Neural cell (in vitro differentiated cells): ENCODE measurements around the gene ROBO1. TPM values are rescaled to one million over a fixed set of nuclear protein-coding genes. Genes with fewer than 3 reads are reported as not detected.

Source experiments
- H2AFZ ChIP-seq: fragments of 200-600, 300-800 bp; sonication (generic), shearing (Covaris generic); 2 replicates; pipeline ENCODE4 v1.6.0; 2014; ENCODE audit warnings: low read depth, mild to moderate bottlenecking, antibody characterized with exemption, low read length, moderate library complexity
- H3F3A ChIP-seq: fragments of 200-600 bp; shearing (Covaris generic); 2 replicates; pipeline ENCODE4 v1.6.1; 2016; ENCODE audit warnings: mild to moderate bottlenecking, moderate library complexity, mixed read lengths, antibody characterized with exemption, low read length; ENCODE audit not compliant: insufficient read depth, poor library complexity, severe bottlenecking
- H3K27ac ChIP-seq: fragments of 200-600, 300-800 bp; sonication (generic), shearing (Covaris generic); 2 replicates; pipeline ENCODE4 v1.5.1; 2014; ENCODE audit warnings: mild to moderate bottlenecking, low read length, moderate library complexity
- H3K27me3 ChIP-seq: fragments of 300-800, 200-600 bp; sonication (generic), shearing (Covaris generic); 2 replicates; pipeline ENCODE4 v1.6.0; 2014; ENCODE audit warnings: mild to moderate bottlenecking, low read depth, low read length, moderate library complexity; ENCODE audit not compliant: insufficient read depth
- H3K36me3 ChIP-seq: fragments of 300-800, 200-600 bp; sonication (generic), shearing (Covaris generic); 2 replicates; pipeline ENCODE4 v1.5.1; 2014; ENCODE audit warnings: mild to moderate bottlenecking, antibody characterized with exemption, low read length, moderate library complexity; ENCODE audit not compliant: insufficient read depth
- H3K4me2 ChIP-seq: fragments of 300-800, 200-600 bp; sonication (generic), shearing (Covaris generic); 2 replicates; pipeline ENCODE4 v1.6.0; 2014; ENCODE audit warnings: mild to moderate bottlenecking, low read length
- H3K4me3 ChIP-seq: fragments of 300-800, 200-600 bp; sonication (generic), shearing (Covaris generic); 2 replicates; pipeline ENCODE4 v1.5.1; 2014; ENCODE audit warnings: mild to moderate bottlenecking, low read length, moderate library complexity
- H3K79me2 ChIP-seq: fragments of 200-600 bp; shearing (Covaris generic); replicated peaks from 2 replicates; pipeline ENCODE4 v1.6.0; 2014; ENCODE audit warnings: mild to moderate bottlenecking, low read length, moderate library complexity; ENCODE audit not compliant: insufficient read depth
- H3K9ac ChIP-seq: fragments of 300-800, 200-600 bp; sonication (generic), shearing (Covaris generic); 2 replicates; pipeline ENCODE4 v1.6.1; 2016; ENCODE audit warnings: mild to moderate bottlenecking, low read length, mixed read lengths
- H3K9me2 ChIP-seq: fragments of 200-600 bp; shearing (Covaris generic); 2 replicates; pipeline ENCODE4 v1.6.1; 2016; ENCODE audit warnings: mild to moderate bottlenecking, low read length, mixed read lengths; ENCODE audit not compliant: insufficient read depth
- H3K9me3 ChIP-seq: fragments of 200-600, 300-800 bp; sonication (generic), shearing (Covaris generic); 2 replicates; pipeline ENCODE4 v1.6.1; 2016; ENCODE audit warnings: mild to moderate bottlenecking, mixed run types, low read length, moderate library complexity, mixed read lengths
- H4K20me1 ChIP-seq: fragments of 200-600 bp; shearing (Covaris generic); 2 replicates; pipeline ENCODE4 v1.6.1; 2016; ENCODE audit warnings: mild to moderate bottlenecking, mixed run types; ENCODE audit not compliant: insufficient read depth
- CTCF ChIP-seq: fragments of 450-650 bp; IDR thresholded peaks from 2 replicates; pipeline ENCODE4 v1.5.1; 2014; ENCODE audit warnings: antibody characterized with exemption, mild to moderate bottlenecking, moderate library complexity; ENCODE audit not compliant: poor library complexity, severe bottlenecking
- EP300 ChIP-seq: fragments of 450-650 bp; conservative IDR thresholded peaks from 2 replicates; pipeline ENCODE4 v1.6.1; 2014; ENCODE audit warnings: antibody characterized with exemption, mild to moderate bottlenecking, moderate library complexity; ENCODE audit not compliant: poor library complexity, severe bottlenecking
- EZH2 ChIP-seq: fragments of 200-600, 300-800 bp; shearing (Covaris generic), sonication (generic); IDR thresholded peaks from 2 replicates; pipeline ENCODE4 v1.6.1; 2014; ENCODE audit warnings: antibody characterized with exemption, low read length, borderline replicate concordance, mild to moderate bottlenecking; ENCODE audit not compliant: insufficient read depth, poor library complexity, severe bottlenecking
- MXI1 ChIP-seq: fragments of 450-650 bp; conservative IDR thresholded peaks from 2 replicates; pipeline ENCODE4 v1.6.1; 2014; ENCODE audit warnings: antibody characterized with exemption, mild to moderate bottlenecking; ENCODE audit not compliant: poor library complexity, severe bottlenecking
- POLR2AphosphoS5 ChIP-seq: IDR thresholded peaks from 2 replicates; pipeline ENCODE4 v1.6.1; 2012
- RAD21 ChIP-seq: fragments of 450-650 bp; conservative IDR thresholded peaks from 2 replicates; pipeline ENCODE4 v1.6.1; 2014; ENCODE audit warnings: antibody characterized with exemption, mild to moderate bottlenecking, moderate library complexity
- SMC3 ChIP-seq: fragments of 450-650 bp; conservative IDR thresholded peaks from 2 replicates; pipeline ENCODE4 v1.6.1; 2014; ENCODE audit warnings: antibody characterized with exemption, mild to moderate bottlenecking, moderate library complexity; ENCODE audit not compliant: poor library complexity
- TAF1 ChIP-seq: IDR thresholded peaks from 2 replicates; pipeline ENCODE4 v1.6.1; 2012; ENCODE audit warnings: low read depth
- polyA plus RNA-seq: library from polyadenylated mRNA; depleted of rRNA; stranded (reverse); fragments of >200 nt; gene quantifications from 2 replicates; pipeline ENCODE4 v1.2.3, GENCODE V29; 2014
- TF ChIP-seq, protein P1 (sequence below): IDR thresholded peaks from 2 replicates; pipeline ENCODE4 v1.6.1; 2012; ENCODE audit warnings: borderline replicate concordance

The ROBO1 gene
- polyA plus RNA-seq, 1 donor from 2014 or later, result 183 TPM

DNA sequence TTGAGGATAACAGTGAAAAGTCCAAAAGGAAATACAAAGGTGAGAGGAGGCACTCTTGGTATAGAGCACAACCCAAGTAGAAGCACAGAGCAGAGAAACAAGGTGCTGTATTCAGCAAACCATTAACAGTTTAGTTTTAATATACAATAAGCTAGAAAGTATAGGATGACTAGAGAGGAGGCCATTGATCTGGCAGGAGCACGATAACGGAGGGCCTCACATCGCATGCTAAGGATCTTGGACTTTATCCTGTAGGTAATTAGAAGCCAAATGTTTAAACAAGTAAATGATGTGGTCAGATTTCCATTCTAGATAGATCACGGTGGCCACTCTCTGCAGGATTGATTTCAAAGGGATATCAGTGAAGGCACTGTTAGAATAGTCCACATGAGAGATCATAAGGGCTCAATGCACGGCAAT, 935.0 kb downstream of the ROBO1 start:
- H3K36me3 ChIP-seq, result no peaks in the 10 kb centered on the region
- no peak overlapping the region for H2AFZ ChIP-seq
- TF ChIP-seq EZH2 (no peak), RAD21 (no peak), SMC3 (no peak), EP300 (no peak), CTCF (no peak), MXI1 (no peak), POLR2AphosphoS5 (no peak), TAF1 (no peak)
- TF ChIP-seq, protein P1, sequence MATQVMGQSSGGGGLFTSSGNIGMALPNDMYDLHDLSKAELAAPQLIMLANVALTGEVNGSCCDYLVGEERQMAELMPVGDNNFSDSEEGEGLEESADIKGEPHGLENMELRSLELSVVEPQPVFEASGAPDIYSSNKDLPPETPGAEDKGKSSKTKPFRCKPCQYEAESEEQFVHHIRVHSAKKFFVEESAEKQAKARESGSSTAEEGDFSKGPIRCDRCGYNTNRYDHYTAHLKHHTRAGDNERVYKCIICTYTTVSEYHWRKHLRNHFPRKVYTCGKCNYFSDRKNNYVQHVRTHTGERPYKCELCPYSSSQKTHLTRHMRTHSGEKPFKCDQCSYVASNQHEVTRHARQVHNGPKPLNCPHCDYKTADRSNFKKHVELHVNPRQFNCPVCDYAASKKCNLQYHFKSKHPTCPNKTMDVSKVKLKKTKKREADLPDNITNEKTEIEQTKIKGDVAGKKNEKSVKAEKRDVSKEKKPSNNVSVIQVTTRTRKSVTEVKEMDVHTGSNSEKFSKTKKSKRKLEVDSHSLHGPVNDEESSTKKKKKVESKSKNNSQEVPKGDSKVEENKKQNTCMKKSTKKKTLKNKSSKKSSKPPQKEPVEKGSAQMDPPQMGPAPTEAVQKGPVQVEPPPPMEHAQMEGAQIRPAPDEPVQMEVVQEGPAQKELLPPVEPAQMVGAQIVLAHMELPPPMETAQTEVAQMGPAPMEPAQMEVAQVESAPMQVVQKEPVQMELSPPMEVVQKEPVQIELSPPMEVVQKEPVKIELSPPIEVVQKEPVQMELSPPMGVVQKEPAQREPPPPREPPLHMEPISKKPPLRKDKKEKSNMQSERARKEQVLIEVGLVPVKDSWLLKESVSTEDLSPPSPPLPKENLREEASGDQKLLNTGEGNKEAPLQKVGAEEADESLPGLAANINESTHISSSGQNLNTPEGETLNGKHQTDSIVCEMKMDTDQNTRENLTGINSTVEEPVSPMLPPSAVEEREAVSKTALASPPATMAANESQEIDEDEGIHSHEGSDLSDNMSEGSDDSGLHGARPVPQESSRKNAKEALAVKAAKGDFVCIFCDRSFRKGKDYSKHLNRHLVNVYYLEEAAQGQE, result no peak
- no peaks in the 10 kb centered on the region for H3F3A ChIP-seq
- peaks cover 27% of the 10 kb centered on the region for H3K79me2 ChIP-seq
- no peak overlapping the region for H3K4me2 ChIP-seq
- no peak overlapping the region for H3K4me3 ChIP-seq
- H3K9ac ChIP-seq, result no peak overlapping the region
- no peaks in the 10 kb centered on the region for H4K20me1 ChIP-seq
- H3K9me3 ChIP-seq, result no peaks in the 10 kb centered on the region
- H3K27me3 ChIP-seq, result no peaks in the 10 kb centered on the region
- no peaks in the 10 kb centered on the region for H3K9me2 ChIP-seq
- no peak overlapping the region for H3K27ac ChIP-seq

DNA sequence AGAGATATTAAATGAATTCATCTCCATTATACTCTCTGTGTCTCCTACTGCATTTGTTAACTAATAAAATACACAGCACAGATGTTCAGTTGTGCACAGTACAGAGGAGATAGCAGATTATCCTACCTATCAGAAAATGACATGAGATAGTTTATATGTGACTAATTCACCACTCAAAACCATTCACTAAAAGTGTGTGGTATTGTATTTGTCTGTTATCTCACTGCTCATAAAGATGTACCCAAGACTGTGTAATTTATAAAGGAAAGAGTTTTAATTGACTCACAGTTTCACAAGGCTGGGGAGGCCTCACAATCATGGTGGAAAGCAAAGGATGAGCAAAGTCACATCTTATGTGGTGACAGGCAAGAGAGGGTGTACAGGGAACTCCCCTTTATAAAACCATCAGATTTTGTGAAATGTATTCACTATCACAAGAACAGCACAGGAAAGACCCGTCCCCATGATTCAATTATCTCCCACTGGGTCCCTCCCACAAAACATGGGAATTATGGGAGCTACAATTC, 936.3 kb downstream of the ROBO1 start:
- Histone ChIP-seq H3K36me3 (no peaks in the 10 kb centered on the region), H3K4me2 (no peak overlapping the region), H3K9me2 (no peaks in the 10 kb centered on the region), H3K9me3 (no peaks in the 10 kb centered on the region), H4K20me1 (no peaks in the 10 kb centered on the region), H2AFZ (no peak overlapping the region), H3K27me3 (no peaks in the 10 kb centered on the region), H3K27ac (no peak overlapping the region), H3K9ac (no peak overlapping the region), H3K79me2 (peaks cover 31% of the 10 kb centered on the region), H3F3A (no peaks in the 10 kb centered on the region), H3K4me3 (no peak overlapping the region)
- TF ChIP-seq, protein P1, result no peak
- TF ChIP-seq MXI1 (no peak), CTCF (no peak), SMC3 (no peak), POLR2AphosphoS5 (no peak), RAD21 (no peak), EP300 (no peak), TAF1 (no peak), EZH2 (no peak)
